Measurements from ENCODE around the gene GGCX.
A peak's percentile ranks its signal among the peaks of the same experiment; 100 is the strongest.

Gene GGCX

GRCh38 chr2:85539361-85540132, 21.7 kb downstream of the GGCX start:
- DNase-seq: no peak

GRCh38 chr2:85538507-85539360, 22.6 kb downstream of the GGCX start, which contains the start of gene MAT2A:
Gene MAT2A, plus strand, starts transcription at chr2:85539168. Its CDS starts 120 bp downstream, at chr2:85539288.
- DNase-seq: peak; percentile 75

- peak; percentile 40 for DNase-seq
Observed at GRCh38 chr2:85537600-85538506, 23.4 kb downstream of the GGCX start.

- DNase-seq: no peak
Observed at GRCh38 chr2:85536479-85536878, 24.8 kb downstream of the GGCX start.

GRCh38 chr2:85534881-85535280, 26.4 kb downstream of the GGCX start:
- no peak for DNase-seq

- DNase-seq: no peak
Observed at GRCh38 chr2:85534099-85534498, 27.2 kb downstream of the GGCX start.

GRCh38 chr2:85531589-85531988, 29.7 kb downstream of the GGCX start:
- no peak for DNase-seq

- DNase-seq: no peak
Observed at GRCh38 chr2:85529809-85530208, 31.5 kb downstream of the GGCX start.

GRCh38 chr2:85528355-85528754, 32.9 kb downstream of the GGCX start:
- DNase-seq: no peak

- no peak for DNase-seq
Observed at GRCh38 chr2:85527787-85528186, 33.5 kb downstream of the GGCX start.

- no peak for DNase-seq
Observed at GRCh38 chr2:85525567-85525966, 35.7 kb downstream of the GGCX start.

- no peak for DNase-seq
Observed at GRCh38 chr2:85525029-85525428, 36.3 kb downstream of the GGCX start.

GRCh38 chr2:85524336-85524908, 36.9 kb downstream of the GGCX start:
- no peak for DNase-seq

- DNase-seq: no peak
Observed at GRCh38 chr2:85523903-85524335, 37.4 kb downstream of the GGCX start.

- no peak for DNase-seq
Observed at GRCh38 chr2:85523062-85523902, 38.0 kb downstream of the GGCX start.

GRCh38 chr2:85522090-85522647, 39.1 kb downstream of the GGCX start:
- no peak for DNase-seq

- DNase-seq: no peak
Observed at GRCh38 chr2:85516653-85517389, 44.5 kb downstream of the GGCX start.

- no peak for DNase-seq
Observed at GRCh38 chr2:85514323-85514722, 47.0 kb downstream of the GGCX start.

- DNase-seq: no peak
Observed at GRCh38 chr2:85511008-85511811, 50.1 kb downstream of the GGCX start.

- no peak for DNase-seq
Observed at GRCh38 chr2:85506768-85507181, 54.5 kb downstream of the GGCX start.

Data from NCI-H748 treated with DMSO at 0.1 percent for 48 hours (cell line).